Small intestine (tissue), 7 donors: Measurements from ENCODE around the gene MAN2B2. TPM values are rescaled to one million over a fixed set of nuclear protein-coding genes. Genes with fewer than 3 reads are reported as not detected.

Experiments used
- DNase-seq, 2 donors: peaks; one replicate each; pipeline versions ENCODE4 v3.0.0 to v3.0.0-alpha.2; 2013
- FAIRE-seq: peaks from 2 replicates; lab custom pipeline; 2012; peaks lifted over from hg19 to GRCh38; lab: Jason Lieb, UNC
- H3K27ac ChIP-seq, 3 donors: one replicate each; pipeline ENCODE4 v1.5.1; 2013; ENCODE audit warnings: low read length in 2 of 3, mild to moderate bottlenecking in 2 of 3, control low read depth in 1 of 3, inconsistent platforms in 1 of 3, low read depth in 1 of 3, moderate library complexity in 1 of 3
- H3K27me3 ChIP-seq, 3 donors: one replicate each; pipeline ENCODE4 v1.6.1; 2013; ENCODE audit warnings: low read length in 3 of 3, inconsistent platforms in 1 of 3; ENCODE audit not compliant: control insufficient read depth in 3 of 3, insufficient read depth in 3 of 3
- H3K36me3 ChIP-seq, 3 donors: one replicate each; pipeline ENCODE4 v1.6.1; 2013; ENCODE audit warnings: low read length in 3 of 3, inconsistent platforms in 1 of 3, low read depth in 1 of 3, mild to moderate bottlenecking in 1 of 3, moderate library complexity in 1 of 3; ENCODE audit not compliant: control insufficient read depth in 3 of 3, insufficient read depth in 2 of 3
- H3K4me1 ChIP-seq, 3 donors: one replicate each; pipeline ENCODE4 v1.6.1; 2013; ENCODE audit warnings: low read length in 2 of 3, inconsistent platforms in 1 of 3, low read depth in 1 of 3, mild to moderate bottlenecking in 1 of 3, moderate library complexity in 1 of 3; ENCODE audit not compliant: control insufficient read depth in 3 of 3, insufficient read depth in 2 of 3
- H3K4me3 ChIP-seq, 3 donors: one replicate each; pipeline ENCODE4 v1.5.1; 2013; ENCODE audit warnings: low read length in 3 of 3, control low read depth in 1 of 3, inconsistent platforms in 1 of 3, low read depth in 1 of 3, mild to moderate bottlenecking in 1 of 3, moderate library complexity in 1 of 3
- H3K9me3 ChIP-seq, 2 donors: one replicate each; pipeline ENCODE4 v1.6.1; 2013; ENCODE audit warnings: low read depth in 1 of 2, low read length in 1 of 2; ENCODE audit not compliant: control insufficient read depth in 2 of 2, insufficient read depth in 1 of 2
- WGBS, 3 donors: extraction: QIAGEN DNeasy Blood & Tissue Kit; methylation state at CpG; one replicate each; pipeline ENCODE4 v1.1.7; 2013; 5-methylcytosine and 5-hydroxymethylcytosine counted together
- polyA plus RNA-seq, 4 donors: library from polyadenylated mRNA; stranded (reverse) in 3 of 4; unstranded in 1 of 4; fragments of 200-250 nt in 3 of 4; fragments of 120-200 nt in 1 of 4; gene quantifications; one replicate each; pipeline versions ENCODE4 v1.2.1 to v1.2.3, GENCODE V29; 2013
- donor health status: healthy with polysubstance abuse.
- donor health status: control.
- donor health status: control.
- donor health status: Bipolar disorder and iron deficiency.
- donor health status: healthy.

The MAN2B2 gene
- polyA plus RNA-seq, 4 donors, result 4.1 to 22.4 (median 8.8) TPM

DNA sequence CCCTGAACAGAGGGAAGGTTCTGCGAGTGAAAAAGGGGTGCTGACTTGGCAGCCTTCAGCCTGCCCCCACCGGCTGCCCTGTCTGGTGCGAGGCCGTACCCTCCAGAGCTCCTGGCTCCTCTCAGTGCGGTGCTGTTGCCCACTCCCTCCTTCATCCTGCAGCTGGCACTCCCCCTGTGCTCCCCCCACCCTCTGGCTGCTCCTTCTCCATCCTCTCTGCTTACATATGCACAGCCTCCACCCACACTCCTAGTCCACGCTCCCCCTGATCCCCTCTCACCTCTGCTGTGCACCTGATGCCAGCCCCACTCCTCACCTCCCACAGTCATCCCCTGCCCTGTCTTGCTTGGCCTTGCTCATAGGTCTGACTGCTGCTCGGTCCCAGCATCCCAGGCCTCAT, 9.9 kb downstream of the MAN2B2 start:
- Histone ChIP-seq H3K4me1 (no peaks in the 10 kb centered on the region), H3K36me3 (peaks cover 1 to 38% (median 4%) of the 10 kb centered on the region in 3 donors), H3K4me3 (no peak overlapping the region), H3K9me3 (peaks cover 0 to 21% of the 10 kb centered on the region in 2 donors), H3K27ac (no peak overlapping the region), H3K27me3 (no peaks in the 10 kb centered on the region)
- DNase-seq (no peak), FAIRE-seq (no peak)
- WGBS, 3 donors, result 93 to 100% (median 95%) methylated on average over 6 to 7 of the region's 7 CpGs

DNA sequence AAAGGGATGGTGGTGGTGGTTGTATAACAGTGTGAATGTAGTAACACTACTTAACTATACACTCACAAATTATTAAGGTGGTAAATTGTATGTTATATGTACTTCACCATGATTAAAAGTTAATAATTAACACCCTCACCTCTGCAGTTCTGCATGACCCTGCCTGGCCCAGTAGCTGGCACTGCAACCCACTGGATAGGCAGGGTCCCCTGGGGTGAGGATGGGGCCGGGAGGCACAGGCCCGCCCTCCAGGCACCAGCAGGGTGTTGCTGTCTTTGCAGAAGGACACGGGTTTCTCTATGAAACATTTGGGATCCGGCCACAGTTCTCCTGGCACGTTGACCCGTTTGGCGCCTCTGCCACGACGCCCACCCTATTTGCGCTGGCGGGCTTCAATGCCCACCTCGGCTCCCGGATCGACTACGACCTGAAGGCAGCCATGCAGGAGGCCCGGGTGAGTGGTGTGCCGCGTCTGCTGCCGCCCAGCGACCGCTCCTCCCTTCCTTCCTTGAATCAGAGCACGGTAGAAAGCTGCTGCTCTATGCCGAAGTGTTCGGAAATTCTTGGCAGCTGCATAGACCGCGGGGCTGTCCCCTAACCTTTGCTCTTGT, 11.8 kb downstream of the MAN2B2 start:
- no peak overlapping the region for H3K4me3 ChIP-seq
- DNase-seq, result no peak
- no peak overlapping the region for H3K27ac ChIP-seq
- peaks cover 0 to 21% of the 10 kb centered on the region in 2 donors for H3K9me3 ChIP-seq
- no peaks in the 10 kb centered on the region for H3K27me3 ChIP-seq
- no peaks in the 10 kb centered on the region for H3K4me1 ChIP-seq
- no peak for FAIRE-seq
- H3K36me3 ChIP-seq, result peaks cover 0 to 31% (median 4%) of the 10 kb centered on the region in 3 donors
- 81 to 82% (median 81%) methylated on average over 24 to 26 of the region's 26 CpGs for WGBS, 3 donors

DNA sequence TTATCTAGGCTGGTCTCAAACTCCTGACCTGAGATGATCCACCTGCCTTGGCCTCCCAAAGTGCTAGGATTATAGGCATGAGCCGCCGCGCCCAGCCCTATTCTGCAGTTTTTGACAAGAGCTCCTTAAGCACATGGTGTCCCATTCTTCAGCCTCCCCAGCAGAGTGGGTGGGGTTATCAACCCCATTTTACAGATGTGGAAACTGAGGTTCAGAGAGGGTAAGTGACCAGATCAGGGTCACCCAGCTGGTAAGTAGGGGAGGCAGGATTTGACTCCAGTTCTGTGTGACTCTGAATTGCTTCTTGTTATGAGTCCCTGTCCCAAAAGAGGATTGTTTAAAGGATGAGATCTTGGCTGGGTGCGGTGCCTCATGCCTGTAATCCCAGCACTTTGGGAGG, 14.5 kb downstream of the MAN2B2 start:
- Histone ChIP-seq H3K9me3 (peaks cover 0 to 8% of the 10 kb centered on the region in 2 donors), H3K27me3 (no peaks in the 10 kb centered on the region), H3K36me3 (peaks cover 0 to 29% (median 5%) of the 10 kb centered on the region in 3 donors), H3K4me3 (no peak overlapping the region), H3K4me1 (no peaks in the 10 kb centered on the region), H3K27ac (no peak overlapping the region)
- no peak for FAIRE-seq
- DNase-seq, result no peak
- WGBS, 3 donors, result 96 to 98% (median 97%) methylated on average over 4 of the region's 4 CpGs

DNA sequence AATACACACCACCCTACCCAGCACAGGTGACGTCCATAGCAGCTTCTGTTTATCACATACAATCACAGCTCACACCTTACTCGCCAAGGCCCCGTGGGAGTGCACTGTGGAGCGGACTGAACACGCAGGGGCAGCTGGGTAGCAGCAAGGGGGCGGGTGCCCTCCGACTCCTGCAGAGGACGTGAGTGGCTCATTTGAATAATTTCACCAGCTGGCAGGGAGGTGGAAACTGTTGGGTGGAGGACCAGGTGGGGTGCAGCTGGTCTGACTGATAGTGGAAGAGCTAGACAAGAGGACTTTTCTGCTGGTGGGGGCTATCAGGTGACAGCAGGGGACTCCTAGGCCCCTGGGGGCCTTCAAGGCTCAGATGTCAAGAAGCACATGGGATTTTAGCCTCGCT, 16.3 kb downstream of the MAN2B2 start:
- peaks cover 0 to 37% (median 5%) of the 10 kb centered on the region in 3 donors for H3K36me3 ChIP-seq
- H3K27ac ChIP-seq, result no peak overlapping the region
- 79 to 80% (median 79%) methylated on average over 9 of the region's 9 CpGs for WGBS, 3 donors
- FAIRE-seq (no peak), DNase-seq (no peak)
- H3K4me3 ChIP-seq, result no peak overlapping the region
- no peaks in the 10 kb centered on the region for H3K27me3 ChIP-seq
- no peaks in the 10 kb centered on the region for H3K4me1 ChIP-seq
- no peaks in the 10 kb centered on the region for H3K9me3 ChIP-seq

DNA sequence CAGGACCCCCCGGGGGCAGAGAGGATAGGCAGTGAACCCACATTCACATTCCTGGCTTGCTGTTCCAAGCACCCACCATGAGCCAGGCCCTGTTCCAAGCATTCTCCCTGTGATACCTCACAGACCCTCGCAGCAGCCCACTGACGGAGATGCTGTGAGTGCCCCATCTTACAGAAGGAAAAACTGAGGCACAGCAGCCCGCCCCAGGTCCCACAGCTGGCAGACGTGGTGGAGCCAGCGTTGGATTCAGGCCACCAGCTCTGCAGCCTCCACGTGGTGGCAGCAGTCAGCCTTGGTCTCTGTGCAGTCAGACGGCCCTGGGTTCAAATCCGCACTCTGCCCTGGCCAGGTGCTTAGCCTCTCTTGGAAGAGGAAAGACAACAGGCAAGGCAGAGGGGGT, 16.8 kb downstream of the MAN2B2 start:
- no peak for FAIRE-seq
- H3K36me3 ChIP-seq, result peaks cover 0 to 42% (median 5%) of the 10 kb centered on the region in 3 donors
- no peaks in the 10 kb centered on the region for H3K27me3 ChIP-seq
- no peak overlapping the region for H3K27ac ChIP-seq
- WGBS, 3 donors, result 84 to 86% (median 85%) methylated on average over 9 of the region's 9 CpGs
- H3K4me1 ChIP-seq, result no peaks in the 10 kb centered on the region
- no peaks in the 10 kb centered on the region for H3K9me3 ChIP-seq
- DNase-seq, result no peak
- H3K4me3 ChIP-seq, result no peak overlapping the region

DNA sequence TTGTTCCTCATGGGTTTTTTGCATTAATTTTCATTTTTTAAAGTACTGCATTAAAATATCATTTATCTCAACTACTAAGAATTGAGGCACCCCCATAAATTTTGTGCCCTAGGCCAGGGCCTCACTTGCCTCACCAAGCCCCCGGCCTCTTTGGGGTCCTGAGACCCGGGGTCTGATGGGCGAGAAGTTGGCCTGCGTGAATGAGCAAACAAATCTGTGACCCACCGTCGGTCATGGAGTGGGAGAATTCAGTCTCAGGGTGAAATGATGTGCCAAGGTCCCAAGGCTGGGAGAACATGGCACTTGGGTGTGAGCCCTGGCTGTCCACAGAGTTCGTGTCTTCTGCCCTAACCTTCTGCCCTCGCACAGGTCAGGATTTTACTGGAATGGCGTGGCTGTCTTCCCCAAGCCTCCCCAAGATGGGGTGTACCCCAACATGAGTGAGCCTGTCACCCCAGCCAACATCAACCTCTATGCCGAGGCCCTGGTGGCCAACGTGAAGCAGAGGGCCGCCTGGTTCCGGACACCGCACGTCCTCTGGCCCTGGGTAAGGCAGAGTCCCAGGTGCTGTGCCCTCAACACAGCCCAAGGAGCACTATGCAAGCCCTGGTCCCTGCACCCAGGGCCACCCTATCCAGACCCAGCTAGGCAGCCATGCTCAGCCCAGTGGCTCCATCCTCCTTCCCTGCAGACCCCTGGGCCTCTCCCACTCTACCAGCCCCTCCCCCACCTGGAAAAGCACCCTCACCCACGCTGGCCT, 18.0 kb downstream of the MAN2B2 start:
- Histone ChIP-seq H3K4me3 (no peak overlapping the region), H3K27ac (no peak overlapping the region), H3K4me1 (no peaks in the 10 kb centered on the region), H3K9me3 (no peaks in the 10 kb centered on the region), H3K27me3 (no peaks in the 10 kb centered on the region), H3K36me3 (peaks cover 2 to 51% (median 5%) of the 10 kb centered on the region in 3 donors)
- no peak for FAIRE-seq
- 93 to 96% (median 95%) methylated on average over 16 of the region's 16 CpGs for WGBS, 3 donors
- DNase-seq, result no peak

DNA sequence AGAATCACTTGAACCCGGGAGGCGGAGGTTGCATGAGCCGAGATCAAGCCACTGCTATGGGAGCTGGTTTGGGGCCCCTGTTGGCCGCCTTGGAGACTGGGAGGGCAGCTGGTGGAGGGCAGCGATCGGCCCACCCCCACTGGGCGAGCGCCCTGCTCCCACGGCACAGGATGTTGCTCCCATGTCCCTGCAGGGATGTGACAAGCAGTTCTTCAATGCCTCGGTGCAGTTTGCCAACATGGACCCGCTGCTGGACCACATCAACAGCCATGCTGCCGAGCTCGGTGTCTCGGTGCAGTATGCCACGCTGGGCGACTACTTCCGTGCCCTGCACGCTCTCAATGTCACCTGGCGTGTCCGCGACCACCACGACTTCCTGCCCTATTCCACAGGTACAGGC, 19.4 kb downstream of the MAN2B2 start:
- no peak for FAIRE-seq
- H3K36me3 ChIP-seq, result peaks cover 2 to 57% (median 7%) of the 10 kb centered on the region in 3 donors
- WGBS, 3 donors, result 95 to 98% (median 97%) methylated on average over 22 of the region's 22 CpGs

DNA sequence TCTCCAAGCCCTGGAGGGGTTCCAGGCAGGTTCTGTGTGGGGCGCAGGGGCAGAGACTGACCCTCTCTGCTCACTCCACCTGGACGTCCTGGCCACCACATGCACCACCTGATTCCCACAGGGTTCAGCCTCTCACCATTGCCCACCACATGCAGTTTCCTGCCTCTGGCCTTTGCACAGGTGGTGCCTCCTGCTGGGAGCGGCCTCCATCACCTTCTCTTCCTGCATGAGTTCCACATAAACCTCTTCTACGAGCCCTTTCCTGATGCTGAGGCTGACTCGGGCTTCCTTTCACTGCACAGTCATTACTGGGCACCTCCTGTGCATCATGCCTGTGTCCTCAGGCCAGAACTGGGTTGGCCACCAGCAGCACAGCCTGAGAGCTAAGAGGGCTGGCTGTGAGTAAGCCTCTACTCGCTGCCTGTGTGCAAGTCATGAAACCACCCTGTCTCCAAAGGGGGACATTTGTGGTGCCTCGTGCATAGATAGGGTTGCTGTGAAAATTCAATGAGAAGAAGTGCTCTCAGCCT, 19.9 kb downstream of the MAN2B2 start:
- Histone ChIP-seq H3K27ac (no peak overlapping the region), H3K27me3 (no peaks in the 10 kb centered on the region), H3K9me3 (no peaks in the 10 kb centered on the region), H3K36me3 (peaks cover 2 to 53% (median 7%) of the 10 kb centered on the region in 3 donors), H3K4me3 (no peak overlapping the region), H3K4me1 (no peaks in the 10 kb centered on the region)
- DNase-seq (no peak), FAIRE-seq (no peak)
- WGBS, 3 donors, result 83 to 96% (median 89%) methylated on average over 6 to 7 of the region's 7 CpGs

More for the DNA sequence above, 19.4 kb downstream of the MAN2B2 start:
- Histone ChIP-seq H3K4me1 (no peaks in the 10 kb centered on the region), H3K27me3 (no peaks in the 10 kb centered on the region), H3K9me3 (no peaks in the 10 kb centered on the region), H3K27ac (no peak overlapping the region), H3K4me3 (no peak overlapping the region)
- DNase-seq, result no peak
